ENCODE data around the gene PUS1. TPM values are rescaled to one million over a fixed set of nuclear protein-coding genes. Genes with fewer than 3 reads are reported as not detected.

PUS1 gene
- total RNA-seq, 1 experiment from 2014 or later = 103 TPM

GRCh38 chr12:131940141-131940547 is 11.1 kb downstream of the PUS1 start:
- no peak for TF ChIP-seq EZH2 (IDR thresholded peaks at IDR 0.05; ENCODE audit: borderline replicate concordance, low read depth, low read length, poor library complexity, severe bottlenecking)
- TF ChIP-seq, protein P1, sequence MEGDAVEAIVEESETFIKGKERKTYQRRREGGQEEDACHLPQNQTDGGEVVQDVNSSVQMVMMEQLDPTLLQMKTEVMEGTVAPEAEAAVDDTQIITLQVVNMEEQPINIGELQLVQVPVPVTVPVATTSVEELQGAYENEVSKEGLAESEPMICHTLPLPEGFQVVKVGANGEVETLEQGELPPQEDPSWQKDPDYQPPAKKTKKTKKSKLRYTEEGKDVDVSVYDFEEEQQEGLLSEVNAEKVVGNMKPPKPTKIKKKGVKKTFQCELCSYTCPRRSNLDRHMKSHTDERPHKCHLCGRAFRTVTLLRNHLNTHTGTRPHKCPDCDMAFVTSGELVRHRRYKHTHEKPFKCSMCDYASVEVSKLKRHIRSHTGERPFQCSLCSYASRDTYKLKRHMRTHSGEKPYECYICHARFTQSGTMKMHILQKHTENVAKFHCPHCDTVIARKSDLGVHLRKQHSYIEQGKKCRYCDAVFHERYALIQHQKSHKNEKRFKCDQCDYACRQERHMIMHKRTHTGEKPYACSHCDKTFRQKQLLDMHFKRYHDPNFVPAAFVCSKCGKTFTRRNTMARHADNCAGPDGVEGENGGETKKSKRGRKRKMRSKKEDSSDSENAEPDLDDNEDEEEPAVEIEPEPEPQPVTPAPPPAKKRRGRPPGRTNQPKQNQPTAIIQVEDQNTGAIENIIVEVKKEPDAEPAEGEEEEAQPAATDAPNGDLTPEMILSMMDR (conservative IDR thresholded peaks at IDR 0.05; ENCODE audit: low read depth, low read length) = no peak
- Histone ChIP-seq H3K36me3 (ENCODE audit: insufficient read depth, low read length, poor library complexity, severe bottlenecking) (peaks cover 72% of the 10 kb centered on the region), H3K9me3 (ENCODE audit: low read depth, low read length, poor library complexity, severe bottlenecking) (no peaks in the 10 kb centered on the region), H3K27ac (ENCODE audit: low read depth, low read length, poor library complexity, severe bottlenecking) (no peak overlapping the region), H3K27me3 (replicated peaks; ENCODE audit: insufficient read depth, low read depth, low read length, poor library complexity) (no peaks in the 10 kb centered on the region), H3K4me3 (ENCODE audit: low read depth, low read length, poor library complexity, severe bottlenecking) (no peak overlapping the region), H3K4me1 (ENCODE audit: insufficient read depth, low read length, poor library complexity, severe bottlenecking) (no peaks in the 10 kb centered on the region)
- ChIA-PET POLR2A (ENCODE audit: low non-redundant PET) (no interaction called here), CTCF (no interaction called here)
- intact Hi-C loops (cut with micrococcal nuclease; ENCODE audit: unreplicated experiment) = no loop called here
- no peak for DNase-seq (ENCODE audit: low spot score)
- BruUV-seq (replicated peaks) = no TSS peak

- CTCF ChIA-PET = no interaction called here
- peaks cover 61% of the 10 kb centered on the region for H3K36me3 ChIP-seq (ENCODE audit: insufficient read depth, low read length, poor library complexity, severe bottlenecking)
- intact Hi-C loops (cut with micrococcal nuclease; ENCODE audit: unreplicated experiment) = no loop called here
- H3K27me3 ChIP-seq (replicated peaks; ENCODE audit: insufficient read depth, low read depth, low read length, poor library complexity) = no peaks in the 10 kb centered on the region
- H3K27ac ChIP-seq (ENCODE audit: low read depth, low read length, poor library complexity, severe bottlenecking) = no peak overlapping the region
- POLR2A ChIA-PET (ENCODE audit: low non-redundant PET) = no interaction called here
- TF ChIP-seq, protein P1 (conservative IDR thresholded peaks at IDR 0.05; ENCODE audit: low read depth, low read length) = no peak
- TF ChIP-seq EZH2 (IDR thresholded peaks at IDR 0.05; ENCODE audit: borderline replicate concordance, low read depth, low read length, poor library complexity, severe bottlenecking) = no peak
- no TSS peak for BruUV-seq (replicated peaks)
- H3K4me1 ChIP-seq (ENCODE audit: insufficient read depth, low read length, poor library complexity, severe bottlenecking) = no peaks in the 10 kb centered on the region
- H3K9me3 ChIP-seq (ENCODE audit: low read depth, low read length, poor library complexity, severe bottlenecking) = no peaks in the 10 kb centered on the region
- no peak for DNase-seq (ENCODE audit: low spot score)
- H3K4me3 ChIP-seq (ENCODE audit: low read depth, low read length, poor library complexity, severe bottlenecking) = no peak overlapping the region
Observed at GRCh38 chr12:131941116-131941986, 12.3 kb downstream of the PUS1 start.

DNA sequence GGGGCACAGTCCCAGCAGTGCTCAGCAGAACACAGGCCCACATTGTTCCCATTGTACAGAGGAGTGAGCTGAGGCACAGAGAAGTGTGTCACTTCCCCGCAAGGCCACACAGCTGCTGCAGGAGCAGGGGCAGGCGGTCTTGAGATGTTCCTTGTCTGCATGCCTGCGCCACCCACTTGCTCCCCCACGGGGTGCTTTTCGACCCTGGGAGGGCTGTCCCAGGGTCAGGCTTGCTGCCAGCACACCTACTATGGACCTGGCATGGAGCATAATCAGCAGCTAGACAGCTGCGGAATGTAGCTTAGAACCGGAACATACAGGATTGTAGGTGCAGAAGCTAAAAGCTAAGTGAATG is 12.9 kb downstream of the PUS1 start:
- Histone ChIP-seq H3K36me3 (ENCODE audit: insufficient read depth, low read length, poor library complexity, severe bottlenecking) (peaks cover 55% of the 10 kb centered on the region), H3K4me3 (ENCODE audit: low read depth, low read length, poor library complexity, severe bottlenecking) (no peak overlapping the region), H3K27me3 (replicated peaks; ENCODE audit: insufficient read depth, low read depth, low read length, poor library complexity) (no peaks in the 10 kb centered on the region), H3K4me1 (ENCODE audit: insufficient read depth, low read length, poor library complexity, severe bottlenecking) (no peaks in the 10 kb centered on the region), H3K27ac (ENCODE audit: low read depth, low read length, poor library complexity, severe bottlenecking) (no peak overlapping the region), H3K9me3 (ENCODE audit: low read depth, low read length, poor library complexity, severe bottlenecking) (no peaks in the 10 kb centered on the region)
- no peak for DNase-seq (ENCODE audit: low spot score)
- intact Hi-C loops (cut with micrococcal nuclease; ENCODE audit: unreplicated experiment) = no loop called here
- ChIA-PET CTCF (no interaction called here), POLR2A (ENCODE audit: low non-redundant PET) (no interaction called here)
- BruUV-seq (replicated peaks) = no TSS peak
- TF ChIP-seq EZH2 (IDR thresholded peaks at IDR 0.05; ENCODE audit: borderline replicate concordance, low read depth, low read length, poor library complexity, severe bottlenecking) = no peak
- TF ChIP-seq, protein P1 (conservative IDR thresholded peaks at IDR 0.05; ENCODE audit: low read depth, low read length) = no peak

Data from A673 (cell line).